WTC11 (cell line): ENCODE results near the gene BCAS3.

ENCODE experiments used
- ELF4 ChIP-seq: sonication (generic); formaldehyde crosslinking; IDR thresholded peaks from 2 replicates; pipeline ENCODE4 v1.8.1; 2022; ENCODE audit warnings: low read depth, mild to moderate bottlenecking, moderate library complexity, missing genetic modification reagents
- EMX1 ChIP-seq: fragments of 250-450 bp; sonication (Bioruptor Pico); IDR thresholded peaks from 2 replicates; pipeline ENCODE4 v1.8.0; 2021; ENCODE audit warnings: mild to moderate bottlenecking
- FOXP1 ChIP-seq: sonication (generic); formaldehyde crosslinking; IDR thresholded peaks from 2 replicates; pipeline ENCODE4 v1.8.0; 2022; ENCODE audit warnings: missing genetic modification reagents, mild to moderate bottlenecking, moderate library complexity, borderline replicate concordance
- JUN ChIP-seq: sonication (generic); formaldehyde crosslinking; IDR thresholded peaks from 2 replicates; pipeline ENCODE4 v1.8.0; 2023; ENCODE audit warnings: mild to moderate bottlenecking, missing genetic modification reagents
- NR3C1 ChIP-seq: sonication (generic); formaldehyde crosslinking; conservative IDR thresholded peaks from 2 replicates; pipeline ENCODE4 v1.8.1; 2023; ENCODE audit warnings: low read depth, mild to moderate bottlenecking, missing genetic modification reagents
- SMAD3 ChIP-seq: sonication (generic); formaldehyde crosslinking; IDR thresholded peaks from 2 replicates; pipeline ENCODE4 v1.8.0; 2022; ENCODE audit warnings: missing genetic modification reagents, mild to moderate bottlenecking, borderline replicate concordance
- ZNF121 ChIP-seq: sonication (generic); formaldehyde crosslinking; IDR thresholded peaks from 2 replicates; pipeline ENCODE4 v1.8.0; 2023; ENCODE audit warnings: missing genetic modification reagents
- TF ChIP-seq, protein P1 (sequence below): sonication (generic); formaldehyde crosslinking; IDR thresholded peaks from 2 replicates; pipeline ENCODE4 v1.8.0; 2023; ENCODE audit warnings: missing genetic modification reagents
- TF ChIP-seq, protein P2 (sequence below): fragments of 200-600 bp; IDR thresholded peaks from 2 replicates; pipeline ENCODE4 v1.8.0; 2022; ENCODE audit warnings: antibody characterized with exemption
- TF ChIP-seq, protein P3 (sequence below): sonication (generic); formaldehyde crosslinking; IDR thresholded peaks from 2 replicates; pipeline ENCODE4 v1.8.0; 2022; ENCODE audit warnings: mild to moderate bottlenecking, missing genetic modification reagents
- TF ChIP-seq, protein P4 (sequence below): sonication (generic); formaldehyde crosslinking; conservative IDR thresholded peaks from 2 replicates; pipeline ENCODE4 v1.8.1; 2022; ENCODE audit warnings: mild to moderate bottlenecking, missing genetic modification reagents
- TF ChIP-seq, protein P5 (sequence below): sonication (generic); formaldehyde crosslinking; IDR thresholded peaks from 2 replicates; pipeline ENCODE4 v1.8.1; 2022; ENCODE audit warnings: low read depth, missing genetic modification reagents, borderline replicate concordance

DNA sequence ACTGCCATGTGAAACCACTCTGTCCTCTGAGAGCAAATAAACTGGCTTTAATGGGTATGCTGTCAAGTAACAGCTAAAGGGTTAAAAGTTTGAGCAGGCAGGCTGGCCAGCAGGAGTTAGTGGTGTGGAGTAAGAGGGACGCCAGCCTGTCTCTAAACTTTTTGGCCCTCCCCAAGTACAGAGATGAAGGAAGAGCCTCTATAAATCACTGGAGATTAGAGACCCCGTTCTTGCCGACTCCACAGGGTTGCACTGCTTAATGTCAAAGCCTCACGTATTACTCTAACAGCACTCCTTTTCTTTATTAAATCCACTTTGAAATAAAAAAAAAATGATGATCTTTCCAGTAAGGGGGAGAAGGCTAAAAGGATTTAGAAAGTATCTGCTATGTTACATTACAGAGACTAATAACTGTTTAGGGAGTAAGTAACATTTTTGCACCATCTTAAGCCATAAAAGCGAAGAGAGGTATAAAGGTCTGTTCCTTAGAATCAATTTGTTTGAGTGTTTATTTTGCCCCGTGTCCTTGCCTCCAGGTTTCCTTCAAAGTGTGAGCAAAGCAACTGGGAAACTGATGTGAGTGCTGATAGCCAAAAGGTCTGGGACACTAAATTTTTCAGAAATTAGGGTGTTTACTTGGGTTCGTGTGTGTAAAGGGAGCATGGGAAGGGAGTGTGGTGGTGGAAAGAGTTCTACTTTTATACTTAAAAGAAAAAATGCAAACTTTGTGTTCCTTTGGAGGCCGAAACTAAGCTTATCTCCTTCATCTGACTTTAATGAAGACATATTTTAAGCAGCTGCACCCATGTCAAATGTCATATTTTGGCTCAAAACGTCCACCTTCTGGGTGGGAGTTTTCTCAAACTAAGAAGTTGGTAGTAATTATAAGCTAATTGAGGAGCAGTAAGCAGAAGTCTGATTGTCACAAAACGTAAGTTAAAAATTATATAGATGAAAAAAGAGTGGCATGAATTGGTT lies 612.0 kb downstream of the BCAS3 start:
- TF ChIP-seq, protein P1, sequence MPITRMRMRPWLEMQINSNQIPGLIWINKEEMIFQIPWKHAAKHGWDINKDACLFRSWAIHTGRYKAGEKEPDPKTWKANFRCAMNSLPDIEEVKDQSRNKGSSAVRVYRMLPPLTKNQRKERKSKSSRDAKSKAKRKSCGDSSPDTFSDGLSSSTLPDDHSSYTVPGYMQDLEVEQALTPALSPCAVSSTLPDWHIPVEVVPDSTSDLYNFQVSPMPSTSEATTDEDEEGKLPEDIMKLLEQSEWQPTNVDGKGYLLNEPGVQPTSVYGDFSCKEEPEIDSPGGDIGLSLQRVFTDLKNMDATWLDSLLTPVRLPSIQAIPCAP (CRISPR knock-in tag), result no peak
- TF ChIP-seq EMX1, result no peak
- TF ChIP-seq, protein P2, sequence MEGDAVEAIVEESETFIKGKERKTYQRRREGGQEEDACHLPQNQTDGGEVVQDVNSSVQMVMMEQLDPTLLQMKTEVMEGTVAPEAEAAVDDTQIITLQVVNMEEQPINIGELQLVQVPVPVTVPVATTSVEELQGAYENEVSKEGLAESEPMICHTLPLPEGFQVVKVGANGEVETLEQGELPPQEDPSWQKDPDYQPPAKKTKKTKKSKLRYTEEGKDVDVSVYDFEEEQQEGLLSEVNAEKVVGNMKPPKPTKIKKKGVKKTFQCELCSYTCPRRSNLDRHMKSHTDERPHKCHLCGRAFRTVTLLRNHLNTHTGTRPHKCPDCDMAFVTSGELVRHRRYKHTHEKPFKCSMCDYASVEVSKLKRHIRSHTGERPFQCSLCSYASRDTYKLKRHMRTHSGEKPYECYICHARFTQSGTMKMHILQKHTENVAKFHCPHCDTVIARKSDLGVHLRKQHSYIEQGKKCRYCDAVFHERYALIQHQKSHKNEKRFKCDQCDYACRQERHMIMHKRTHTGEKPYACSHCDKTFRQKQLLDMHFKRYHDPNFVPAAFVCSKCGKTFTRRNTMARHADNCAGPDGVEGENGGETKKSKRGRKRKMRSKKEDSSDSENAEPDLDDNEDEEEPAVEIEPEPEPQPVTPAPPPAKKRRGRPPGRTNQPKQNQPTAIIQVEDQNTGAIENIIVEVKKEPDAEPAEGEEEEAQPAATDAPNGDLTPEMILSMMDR, result no peak
- TF ChIP-seq, protein P3, sequence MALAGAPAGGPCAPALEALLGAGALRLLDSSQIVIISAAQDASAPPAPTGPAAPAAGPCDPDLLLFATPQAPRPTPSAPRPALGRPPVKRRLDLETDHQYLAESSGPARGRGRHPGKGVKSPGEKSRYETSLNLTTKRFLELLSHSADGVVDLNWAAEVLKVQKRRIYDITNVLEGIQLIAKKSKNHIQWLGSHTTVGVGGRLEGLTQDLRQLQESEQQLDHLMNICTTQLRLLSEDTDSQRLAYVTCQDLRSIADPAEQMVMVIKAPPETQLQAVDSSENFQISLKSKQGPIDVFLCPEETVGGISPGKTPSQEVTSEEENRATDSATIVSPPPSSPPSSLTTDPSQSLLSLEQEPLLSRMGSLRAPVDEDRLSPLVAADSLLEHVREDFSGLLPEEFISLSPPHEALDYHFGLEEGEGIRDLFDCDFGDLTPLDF (CRISPR knock-in tag), result no peak
- no peak for TF ChIP-seq JUN (CRISPR knock-in tag)
- TF ChIP-seq, protein P4, sequence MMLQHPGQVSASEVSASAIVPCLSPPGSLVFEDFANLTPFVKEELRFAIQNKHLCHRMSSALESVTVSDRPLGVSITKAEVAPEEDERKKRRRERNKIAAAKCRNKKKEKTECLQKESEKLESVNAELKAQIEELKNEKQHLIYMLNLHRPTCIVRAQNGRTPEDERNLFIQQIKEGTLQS (CRISPR knock-in tag), result no peak
- no peak for TF ChIP-seq FOXP1 (CRISPR knock-in tag)
- no peak for TF ChIP-seq ELF4 (CRISPR knock-in tag)
- TF ChIP-seq SMAD3, result no peak
- TF ChIP-seq, protein P5, sequence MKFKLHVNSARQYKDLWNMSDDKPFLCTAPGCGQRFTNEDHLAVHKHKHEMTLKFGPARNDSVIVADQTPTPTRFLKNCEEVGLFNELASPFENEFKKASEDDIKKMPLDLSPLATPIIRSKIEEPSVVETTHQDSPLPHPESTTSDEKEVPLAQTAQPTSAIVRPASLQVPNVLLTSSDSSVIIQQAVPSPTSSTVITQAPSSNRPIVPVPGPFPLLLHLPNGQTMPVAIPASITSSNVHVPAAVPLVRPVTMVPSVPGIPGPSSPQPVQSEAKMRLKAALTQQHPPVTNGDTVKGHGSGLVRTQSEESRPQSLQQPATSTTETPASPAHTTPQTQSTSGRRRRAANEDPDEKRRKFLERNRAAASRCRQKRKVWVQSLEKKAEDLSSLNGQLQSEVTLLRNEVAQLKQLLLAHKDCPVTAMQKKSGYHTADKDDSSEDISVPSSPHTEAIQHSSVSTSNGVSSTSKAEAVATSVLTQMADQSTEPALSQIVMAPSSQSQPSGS (CRISPR knock-in tag), result no peak
- TF ChIP-seq ZNF121, result no peak
- no peak for TF ChIP-seq NR3C1 (CRISPR knock-in tag)
